NCI-H1092 treated with DMSO at 0.1 percent for 48 hours (cell line): ENCODE results near the gene DPP6.

ENCODE experiments used
- DNase-seq: peaks from one replicate; lab custom pipeline; 2025; lab: John Stamatoyannopoulos, UW

DPP6 gene

DNA sequence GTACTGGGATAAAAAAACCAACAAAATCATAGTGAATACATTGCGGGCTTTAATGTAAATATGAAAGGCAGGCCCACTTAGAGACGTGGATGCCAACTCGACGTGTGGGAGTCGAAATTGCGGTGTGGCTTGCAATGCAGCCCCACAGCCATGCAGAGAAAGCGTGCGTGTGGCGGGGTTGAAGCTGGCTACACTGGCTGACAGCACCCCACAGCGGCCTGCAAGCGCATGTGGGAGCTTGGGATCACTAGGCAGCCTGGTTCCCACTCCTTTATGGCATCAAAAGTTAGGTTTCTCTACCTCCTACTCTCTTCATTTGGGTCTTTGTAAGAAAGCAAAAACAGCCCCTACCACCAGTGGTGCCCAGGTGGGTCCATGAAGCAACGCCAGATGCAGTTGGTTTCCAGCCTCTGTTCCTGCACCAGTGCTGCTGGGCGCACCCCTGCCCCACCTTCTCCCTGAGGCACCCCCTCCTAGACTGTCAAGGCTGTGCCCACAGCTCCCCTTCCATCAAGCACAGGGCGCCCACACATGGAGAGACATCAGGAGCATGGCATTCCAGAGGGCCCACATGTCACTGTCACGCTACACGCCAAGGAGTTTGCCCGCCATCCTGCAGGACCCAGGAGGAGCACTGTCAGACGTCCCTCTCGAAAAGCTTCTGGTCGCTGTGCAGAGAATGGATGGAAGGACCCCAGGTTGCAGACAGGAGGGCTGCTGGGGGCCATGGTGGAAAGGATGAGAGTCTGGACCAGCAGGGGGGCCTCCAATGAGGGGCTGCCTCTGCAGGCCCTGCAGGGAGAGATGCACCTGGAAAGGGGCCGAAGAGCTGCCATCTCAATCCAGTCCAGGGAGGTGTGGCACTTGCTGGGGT is 807.8 kb downstream of the DPP6 start:
- DNase-seq = no peak

DNA sequence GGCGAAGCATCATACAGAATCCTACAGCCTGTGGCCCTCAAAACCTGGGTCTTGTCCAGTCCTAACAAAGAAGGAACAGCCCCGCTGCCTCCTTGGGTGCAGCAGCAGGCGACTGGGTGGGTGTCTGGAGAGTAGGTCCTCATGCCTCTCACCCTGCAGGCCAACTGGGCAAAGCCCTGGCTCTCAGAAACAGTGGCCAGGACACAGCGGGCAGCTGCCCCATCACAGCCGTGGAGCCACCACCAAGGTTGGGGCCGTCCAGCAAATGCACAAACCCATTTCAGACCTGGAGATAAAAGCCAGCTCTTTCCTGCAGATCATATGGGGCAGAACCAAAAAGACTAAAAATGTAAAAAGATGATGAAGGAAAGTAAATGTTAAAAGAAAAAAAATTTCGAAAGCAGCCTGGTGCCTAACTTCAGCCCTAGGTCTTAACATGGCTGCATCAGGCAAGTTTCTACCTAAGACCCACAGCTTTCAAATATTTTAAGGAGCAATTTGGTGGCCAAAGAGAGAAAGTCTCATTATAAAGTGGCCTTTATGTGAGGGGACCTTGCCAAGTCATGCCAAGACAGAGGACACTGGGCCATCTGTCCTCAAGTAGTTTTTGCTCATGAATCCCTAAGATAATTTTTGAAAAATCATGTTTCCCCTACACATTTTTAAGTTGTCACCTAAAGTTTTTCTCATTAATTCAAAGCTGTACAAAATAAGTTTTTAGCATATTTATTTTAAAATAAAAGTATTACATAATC is 808.6 kb downstream of the DPP6 start:
- no peak for DNase-seq

DNA sequence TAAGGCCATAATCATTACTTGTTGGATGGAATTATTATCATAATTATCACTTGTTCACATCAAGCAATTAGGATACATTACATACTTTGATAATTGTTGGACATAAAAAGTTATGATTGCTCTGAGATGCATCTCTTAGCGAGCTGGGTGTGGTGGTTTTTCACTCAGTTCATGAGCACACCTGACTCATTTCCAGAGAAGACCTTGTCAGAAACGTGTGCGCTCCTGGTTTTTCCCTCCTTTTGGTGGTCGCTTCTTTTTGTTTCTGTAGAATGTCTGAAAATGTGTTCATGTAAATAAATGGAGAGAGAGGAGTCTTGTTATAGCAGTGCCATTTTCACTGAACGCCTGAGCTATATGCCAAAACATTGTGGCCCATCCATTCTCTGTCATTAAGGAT is 809.4 kb downstream of the DPP6 start:
- no peak for DNase-seq

DNA sequence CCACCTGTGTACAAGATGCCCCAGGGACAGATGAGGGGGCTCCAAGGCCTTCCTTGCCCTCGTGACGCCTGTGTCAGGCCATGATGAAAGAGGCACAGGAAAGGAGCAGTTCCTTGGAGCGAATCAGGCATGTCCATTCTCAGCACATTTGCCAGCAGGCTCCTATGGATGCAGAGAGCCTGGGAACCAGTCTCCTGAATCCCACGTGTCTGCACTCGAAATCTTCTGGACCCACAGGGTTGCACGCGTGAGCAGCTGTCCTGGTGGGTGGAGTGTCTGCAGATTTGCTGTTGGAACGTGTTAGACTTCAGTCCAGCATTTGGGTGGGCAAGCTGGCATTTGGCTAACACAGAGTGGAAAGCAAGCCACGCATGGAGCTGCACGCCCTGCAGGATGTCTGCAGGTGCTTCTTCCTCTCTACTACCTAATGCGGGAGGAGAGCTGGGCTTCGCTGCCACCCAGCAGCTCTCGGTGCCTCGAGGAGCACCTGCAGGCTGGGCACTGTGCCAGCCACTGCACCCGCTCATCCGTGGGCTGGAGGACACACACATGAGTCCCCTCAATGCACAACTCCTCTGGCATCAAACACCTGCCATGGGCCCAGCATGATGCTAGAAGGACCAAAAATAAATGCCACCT is 810.1 kb downstream of the DPP6 start:
- DNase-seq = peak; percentile 57

DNA sequence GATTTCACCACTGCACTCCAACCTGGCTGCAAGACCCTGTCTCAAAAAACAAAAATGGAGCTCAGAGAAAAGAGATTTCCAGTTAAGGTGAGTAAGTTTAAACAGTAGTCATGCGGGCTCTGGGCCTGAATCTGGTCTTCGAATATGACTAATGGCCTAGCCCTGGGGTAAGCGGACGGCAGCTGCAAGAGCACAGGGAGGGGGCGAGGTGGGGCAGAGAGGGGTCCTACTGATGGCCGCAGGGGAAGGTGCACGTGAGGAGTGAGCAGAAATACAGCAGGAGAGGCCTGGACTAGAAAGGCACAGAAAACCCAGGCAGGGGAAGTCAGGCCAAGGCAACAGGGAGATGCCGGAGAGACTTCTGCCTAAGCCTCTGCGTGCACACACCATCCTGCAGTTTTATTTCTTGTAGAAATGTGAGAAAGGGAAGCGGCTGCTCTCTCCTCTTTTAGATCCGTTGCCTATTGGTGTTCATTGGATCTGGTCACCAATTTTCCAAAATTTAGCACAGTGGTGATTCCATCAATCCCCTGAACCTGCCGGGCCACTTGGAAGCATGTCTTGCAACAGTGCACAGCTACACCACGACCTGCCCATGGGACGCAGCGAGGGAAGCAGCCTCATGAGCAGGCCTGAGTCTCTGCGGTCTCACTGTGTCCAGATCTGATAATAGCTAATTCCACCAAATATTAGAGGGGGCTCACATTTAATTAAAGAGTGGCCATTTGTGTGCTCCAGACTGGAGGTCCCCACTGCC is 811.7 kb downstream of the DPP6 start:
- DNase-seq = no peak

DNA sequence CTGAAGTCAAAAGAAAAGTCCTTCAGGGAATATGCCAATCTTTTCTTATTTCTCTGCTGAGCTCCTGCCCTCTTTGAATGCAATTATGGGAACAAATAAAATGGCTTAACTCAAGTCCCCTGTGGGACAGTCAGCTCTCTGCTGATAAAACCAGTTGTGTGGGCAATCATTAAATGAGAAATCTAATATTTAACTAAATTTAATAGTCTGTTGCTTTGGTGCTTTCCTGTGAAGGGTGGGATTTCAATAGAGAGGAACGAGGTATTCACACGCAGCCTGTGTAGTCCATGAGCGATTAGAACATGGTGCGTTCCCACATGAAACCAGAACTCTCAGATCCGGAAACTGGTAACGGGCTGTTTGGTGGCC is 812.3 kb downstream of the DPP6 start:
- DNase-seq = no peak

DNA sequence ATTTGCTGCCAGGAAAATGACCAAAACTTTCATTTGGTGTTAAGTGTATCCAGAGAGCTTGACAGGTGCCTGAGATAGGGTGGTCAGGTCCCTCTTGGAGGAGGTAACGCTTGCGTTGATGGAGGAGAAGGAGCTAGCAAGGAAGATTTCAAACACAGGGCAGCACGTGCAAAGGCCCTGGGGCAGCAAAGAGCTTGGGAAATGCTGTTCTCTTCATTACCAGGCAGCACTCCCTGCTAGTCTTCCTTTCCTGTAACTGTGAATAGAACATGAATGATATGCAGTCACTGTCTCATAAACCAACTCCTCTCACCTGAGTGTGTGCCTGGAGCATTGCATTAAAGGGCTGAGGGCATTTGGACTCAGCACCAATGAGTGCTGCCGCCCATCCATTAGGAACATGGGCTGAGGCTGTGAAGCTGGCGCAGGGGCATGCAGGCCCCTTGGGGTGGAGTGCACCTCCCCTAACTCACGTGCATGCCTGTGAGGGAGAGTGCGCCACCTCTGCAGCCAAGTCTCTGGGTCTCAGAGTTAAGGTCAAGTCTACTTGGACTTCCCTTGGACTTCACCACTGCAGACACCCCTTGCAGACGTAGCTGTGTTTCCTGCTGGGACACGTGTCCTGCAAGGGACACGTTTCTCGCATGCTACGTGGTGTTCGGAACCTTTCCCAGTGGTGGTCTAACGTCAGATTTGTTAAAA is 813.9 kb downstream of the DPP6 start:
- no peak for DNase-seq

DNA sequence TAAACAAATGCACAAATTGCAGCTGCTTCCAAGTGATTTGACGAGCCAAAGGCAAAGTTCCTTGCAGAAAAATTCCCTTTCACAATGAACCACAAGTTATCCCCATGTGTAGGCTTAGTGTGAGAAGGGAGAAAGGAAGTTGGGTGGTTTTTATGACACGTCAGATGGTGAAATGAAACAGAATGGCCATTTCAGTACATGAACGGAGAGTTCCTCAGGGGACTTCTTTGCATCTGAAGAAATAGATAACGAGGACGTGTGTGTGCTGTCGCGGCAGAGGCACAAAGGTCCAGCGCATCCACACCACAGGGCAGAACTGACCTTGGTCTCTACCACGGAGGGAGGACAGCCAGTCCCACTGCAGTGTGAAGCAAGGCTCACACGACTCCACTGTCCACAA is 814.9 kb downstream of the DPP6 start:
- no peak for DNase-seq

DNA sequence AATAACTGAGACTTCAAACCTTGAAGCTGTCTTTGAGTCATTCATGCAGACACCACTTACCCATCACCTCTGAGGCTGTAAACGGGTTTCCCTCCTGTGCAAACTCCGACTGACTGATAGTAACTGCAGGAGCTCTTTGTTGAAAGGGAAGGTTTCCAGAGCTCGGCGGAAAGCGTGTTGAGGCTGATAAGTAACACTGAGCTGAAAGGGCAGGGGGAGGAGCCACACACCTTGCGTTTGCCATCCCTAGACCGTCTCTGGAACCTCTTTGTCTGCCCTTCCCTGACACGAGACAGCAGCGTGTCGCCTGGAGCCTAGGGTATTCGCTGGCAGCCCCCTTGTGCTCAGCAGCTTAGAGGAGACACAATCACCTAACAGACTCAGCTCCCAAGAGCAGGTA is 816.7 kb downstream of the DPP6 start:
- no peak for DNase-seq

DNA sequence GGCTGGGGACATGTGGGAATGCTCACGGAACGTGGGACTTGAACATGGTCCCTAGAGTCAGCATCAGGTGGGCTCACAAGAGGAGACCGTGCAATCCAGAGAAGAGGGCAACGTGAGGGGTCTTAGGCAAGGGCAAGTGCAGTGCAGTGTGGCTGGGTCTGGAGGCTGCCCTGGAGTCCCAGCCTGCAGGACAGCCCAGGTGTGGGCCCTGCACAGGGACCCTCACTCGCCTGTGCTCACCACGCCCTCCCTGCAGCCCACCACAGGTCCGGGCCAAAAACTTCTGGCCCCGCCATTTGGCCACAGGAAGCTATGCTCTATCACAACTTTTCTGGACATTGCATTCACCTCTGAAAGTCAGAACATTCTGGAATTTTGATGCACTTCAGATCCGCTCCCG is 817.2 kb downstream of the DPP6 start:
- no peak for DNase-seq

DNA sequence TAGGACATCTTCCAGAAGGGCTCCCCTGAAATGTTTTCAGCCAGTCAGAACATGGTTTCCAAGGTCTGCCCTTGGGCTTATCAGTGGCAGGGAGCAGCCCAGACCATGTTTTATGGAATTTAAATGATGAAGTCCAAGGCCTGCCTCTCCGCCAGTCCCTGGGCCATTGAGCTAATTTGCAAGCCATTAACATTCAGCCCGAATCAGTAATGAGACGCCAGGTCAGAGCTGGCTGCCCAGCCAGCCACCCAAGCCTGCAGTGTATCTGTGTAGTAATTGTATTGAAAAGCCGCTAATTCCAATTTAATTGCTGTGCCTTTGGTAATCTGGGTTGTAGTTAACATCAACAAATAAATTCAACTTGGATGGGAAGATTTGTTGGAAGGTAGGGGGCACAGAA is 819.3 kb downstream of the DPP6 start:
- DNase-seq = no peak

DNA sequence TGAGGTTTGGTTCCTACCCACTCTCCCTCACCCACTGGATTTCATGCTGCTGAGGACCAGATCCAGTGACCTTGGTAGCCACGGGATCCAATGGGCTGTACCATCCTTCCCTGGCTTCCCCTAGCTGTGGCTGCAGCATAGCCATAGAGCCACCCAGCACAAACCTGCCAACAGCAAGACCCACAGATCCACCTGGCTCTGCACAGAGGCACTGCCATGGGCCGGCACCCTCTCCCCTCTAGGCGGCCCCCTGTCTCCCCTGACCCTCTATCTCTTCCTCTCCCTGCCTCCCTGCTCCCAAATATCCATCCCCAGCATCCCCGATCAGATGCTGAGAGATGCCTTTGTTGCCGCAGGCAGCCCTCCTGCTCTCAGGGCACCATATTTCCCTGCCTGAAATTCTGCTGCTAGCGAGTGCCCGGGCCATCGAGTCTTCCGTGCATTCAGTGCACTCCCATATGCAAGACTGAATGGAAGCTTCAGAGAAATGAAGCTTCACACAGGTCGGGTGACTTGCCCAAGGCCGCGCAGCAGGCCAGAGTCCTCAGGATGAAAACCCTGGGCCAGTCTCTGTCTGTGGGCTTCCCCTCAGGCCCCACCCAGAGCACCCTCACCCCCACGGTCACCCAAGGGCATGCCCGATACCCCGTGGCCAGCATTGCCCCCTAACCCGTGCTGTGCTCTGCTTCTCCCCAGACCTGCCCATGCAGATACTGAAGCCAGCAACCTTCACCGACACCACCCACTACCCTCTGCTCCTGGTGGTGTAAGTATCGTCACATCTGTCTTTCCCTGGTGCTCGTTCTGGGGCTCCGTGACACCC is 819.9 kb downstream of the DPP6 start:
- DNase-seq = no peak

DNA sequence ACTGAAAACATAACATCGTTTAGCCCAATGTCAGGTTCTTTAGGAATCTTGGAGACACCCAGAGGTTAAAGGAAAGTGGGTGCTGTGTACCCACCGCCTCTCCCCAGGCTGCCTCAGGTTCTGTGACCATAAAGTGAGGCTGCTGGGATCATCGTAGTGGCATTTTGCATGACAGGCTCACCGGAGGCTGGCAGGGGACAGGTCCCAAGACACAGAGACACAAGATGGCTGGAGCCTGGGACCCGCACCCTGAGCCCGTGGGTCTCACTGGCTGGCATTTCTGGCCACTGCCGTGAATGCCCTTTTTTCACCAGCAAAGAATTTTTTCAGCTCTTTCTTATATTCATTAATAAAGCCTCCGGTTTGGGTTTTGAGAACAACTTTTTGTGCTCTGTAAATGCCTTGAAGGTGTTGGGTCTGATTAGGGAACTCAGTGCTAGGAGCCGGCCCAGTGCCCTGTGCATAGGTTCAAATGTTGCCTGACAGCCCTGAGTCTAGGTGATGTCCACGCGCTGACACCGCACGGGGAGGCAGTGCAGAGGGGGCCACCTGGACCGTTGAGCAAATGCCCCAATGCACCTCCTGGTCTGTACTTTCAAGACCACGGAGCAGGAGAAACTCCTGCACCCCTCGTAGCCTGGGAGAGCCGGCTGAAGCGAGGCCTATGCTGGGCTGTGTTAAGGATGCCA is 820.8 kb downstream of the DPP6 start:
- no peak for DNase-seq

DNA sequence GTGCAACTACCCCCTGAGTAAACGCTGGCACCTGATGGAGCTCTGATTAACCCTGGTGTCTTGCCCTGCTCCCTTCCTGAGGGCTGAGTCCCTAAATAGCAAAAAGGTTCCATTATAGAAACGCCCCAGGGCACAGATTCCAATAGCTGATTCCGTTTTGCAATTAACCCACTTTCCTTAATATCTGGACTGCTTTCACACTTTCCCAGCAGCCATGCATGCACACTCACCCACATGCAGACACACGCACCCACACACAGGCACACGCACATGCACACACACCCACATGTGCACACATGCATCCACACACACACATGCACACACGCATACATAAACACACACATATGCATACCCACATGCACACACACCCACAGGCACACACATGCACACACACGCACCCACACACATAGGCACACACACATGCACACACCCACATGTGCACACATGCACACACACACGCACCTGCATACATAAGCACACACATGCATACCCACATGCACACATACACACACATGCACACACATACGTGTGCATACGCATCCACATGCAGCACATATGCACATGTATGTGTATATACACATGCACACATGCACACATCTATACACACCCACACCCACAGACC is 821.4 kb downstream of the DPP6 start:
- DNase-seq = no peak

DNA sequence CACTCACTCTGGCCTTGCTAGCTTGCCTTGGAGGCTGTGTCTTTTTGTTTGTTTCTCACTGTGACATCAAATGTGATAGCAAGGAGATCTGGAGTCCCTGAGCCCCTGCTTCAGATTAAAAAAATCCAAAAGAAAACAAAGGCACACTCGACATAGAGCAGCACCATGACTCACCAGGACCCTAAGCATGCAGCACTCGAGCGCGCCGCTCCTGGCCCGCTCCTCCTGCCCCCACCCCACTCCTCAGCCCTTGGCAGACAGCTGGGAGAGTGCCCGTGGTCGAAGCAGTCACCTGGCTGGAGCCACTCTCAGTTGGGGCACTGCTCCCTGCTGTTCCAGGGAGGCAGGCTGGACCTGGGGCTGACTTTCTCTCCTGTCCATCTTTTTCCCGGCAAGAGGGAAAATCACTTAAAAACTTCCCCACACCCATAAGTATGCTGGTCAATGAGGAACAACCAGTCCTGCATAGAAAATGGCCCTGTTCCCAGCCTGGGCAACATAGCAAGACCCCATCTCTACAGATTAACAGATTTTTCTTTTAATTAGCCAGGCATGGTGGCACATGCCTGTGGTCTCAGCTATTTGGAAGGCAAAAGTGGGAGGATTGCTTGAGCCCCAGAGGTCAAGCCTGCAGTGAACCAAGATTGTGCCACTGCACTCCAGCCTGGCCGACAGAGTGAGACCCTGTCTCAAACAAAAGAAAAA is 822.4 kb downstream of the DPP6 start:
- DNase-seq = no peak

DNA sequence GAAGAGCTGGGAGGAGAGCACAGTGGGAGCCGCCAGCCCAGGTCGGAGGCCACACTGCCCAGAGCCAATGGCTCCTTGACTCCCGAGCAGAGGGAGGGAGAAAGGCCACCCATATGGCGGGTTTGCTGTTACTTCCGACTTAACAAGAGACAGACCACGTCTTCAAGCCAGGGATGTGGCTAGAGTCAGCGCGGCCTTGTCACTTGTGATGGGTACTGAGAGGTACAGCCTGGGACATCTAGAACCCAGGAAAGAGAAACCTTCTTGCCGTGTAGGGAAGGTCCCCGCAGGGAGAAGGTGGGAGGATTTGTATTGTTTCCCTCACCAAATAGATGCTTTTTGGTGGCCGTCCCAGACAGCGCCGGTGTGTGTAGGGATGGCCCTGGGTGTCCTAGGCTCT is 823.1 kb downstream of the DPP6 start:
- no peak for DNase-seq

DNA sequence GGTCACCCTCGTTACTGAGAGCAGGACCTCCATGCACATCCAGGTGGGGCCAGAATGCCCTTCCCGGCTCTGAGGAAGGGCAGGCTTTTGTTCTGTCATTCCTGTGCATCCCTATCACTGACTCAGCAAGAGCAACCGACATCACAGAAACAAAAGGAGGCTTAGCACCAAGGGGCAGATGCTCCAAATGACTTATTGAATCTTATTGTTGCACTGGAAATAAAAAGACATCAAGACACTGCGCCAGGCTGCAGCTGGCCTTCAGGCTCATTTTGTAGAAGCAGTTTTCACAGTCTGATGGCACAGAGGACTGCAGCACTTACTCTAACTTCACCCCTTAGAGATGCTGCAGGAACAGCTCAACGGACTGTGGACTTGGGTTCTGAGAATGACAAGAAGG is 824.3 kb downstream of the DPP6 start:
- DNase-seq = no peak

DNA sequence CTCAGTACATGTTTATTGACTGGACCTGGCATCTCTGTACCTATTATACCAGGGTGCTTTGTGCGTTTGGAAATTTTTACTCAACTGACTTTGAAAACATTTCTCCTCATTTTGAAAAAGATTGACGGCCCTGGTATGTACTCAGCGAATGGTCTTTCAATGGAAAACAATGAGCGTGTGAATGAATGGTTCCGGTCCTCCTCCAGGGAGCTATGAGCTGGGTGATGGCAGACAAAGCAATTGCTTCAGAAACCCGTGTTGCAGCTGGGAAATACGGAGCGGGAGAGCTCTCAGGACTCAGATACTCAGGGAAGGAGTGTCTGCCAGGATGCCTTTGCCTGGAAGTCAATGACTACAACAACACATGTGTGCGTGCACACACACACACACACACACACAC is 824.8 kb downstream of the DPP6 start:
- DNase-seq = no peak

DNA sequence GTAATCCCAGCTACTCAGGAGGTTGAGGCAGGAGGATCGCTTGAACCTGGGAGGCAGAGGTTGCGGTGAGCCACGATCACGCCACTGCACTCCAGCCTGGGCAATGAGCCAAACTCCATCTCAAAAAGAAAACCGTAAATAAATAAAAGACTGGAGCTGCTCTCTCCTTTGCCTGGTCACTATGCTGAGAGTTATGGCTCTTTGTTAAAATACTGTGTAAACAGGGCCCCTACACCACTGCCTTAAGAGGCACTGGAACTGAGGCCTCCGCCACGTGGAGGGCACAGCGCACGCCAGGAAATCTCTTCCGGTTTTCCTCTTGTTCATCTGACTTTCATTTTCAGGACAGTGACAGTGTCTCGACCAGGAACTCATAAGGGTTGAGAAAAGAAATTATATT is 827.4 kb downstream of the DPP6 start:
- peak; percentile 98 for DNase-seq
